ENCODE data around the gene ZBTB32.
A peak's percentile ranks its signal among the peaks of the same experiment; 100 is the strongest.

GRCh38 chr19:35657904-35658700, 46.3 kb upstream of the ZBTB32 start:
- peak in 2 of 3 experiments; percentile 42 to 51; a peak in 4 of 6 replicates for TF ChIP-seq CTCF (IDR thresholded peaks at IDR 0.05 in 2 of 3, conservative IDR thresholded peaks at IDR 0.05 in 1 of 3; ENCODE audit: borderline replicate concordance in 1 of 3, insufficient read depth in 1 of 3, low read depth in 2 of 3, low read length in 2 of 3)
- TF ChIP-seq REST (IDR thresholded peaks at IDR 0.05; ENCODE audit: low read depth) = no peak
- TF ChIP-seq TCF7L2 (IDR thresholded peaks at IDR 0.05; ENCODE audit: borderline replicate concordance, extremely low read depth, insufficient read depth, insufficient read length) = no peak
- TF ChIP-seq POLR2A (IDR thresholded peaks at IDR 0.05; ENCODE audit: borderline replicate concordance, extremely low read depth, insufficient read depth, insufficient read length) = no peak
- no peak for TF ChIP-seq ZNF274 (IDR thresholded peaks at IDR 0.05; ENCODE audit: low read depth, low read length)
- TF ChIP-seq ELF1 (IDR thresholded peaks at IDR 0.05; ENCODE audit: borderline replicate concordance, low read depth) = no peak
- no peak for TF ChIP-seq YY1 (IDR thresholded peaks at IDR 0.05; ENCODE audit: extremely low read depth, insufficient replicate concordance, low read depth, low read length)
- no peak for TF ChIP-seq EZH2 (IDR thresholded peaks at IDR 0.05)

All from HCT116 (cell line).